GM18508 (cell line): ENCODE results near the gene ZDHHC7.

Experiments used
- ATAC-seq: cut with Tn5 transposase; IDR thresholded peaks from one replicate; pipeline ENCODE4 v1.9.1; 2021; ENCODE audit warnings: moderate number of reproducible peaks; ENCODE audit not compliant: insufficient read depth, unreplicated experiment

Gene ZDHHC7

DNA sequence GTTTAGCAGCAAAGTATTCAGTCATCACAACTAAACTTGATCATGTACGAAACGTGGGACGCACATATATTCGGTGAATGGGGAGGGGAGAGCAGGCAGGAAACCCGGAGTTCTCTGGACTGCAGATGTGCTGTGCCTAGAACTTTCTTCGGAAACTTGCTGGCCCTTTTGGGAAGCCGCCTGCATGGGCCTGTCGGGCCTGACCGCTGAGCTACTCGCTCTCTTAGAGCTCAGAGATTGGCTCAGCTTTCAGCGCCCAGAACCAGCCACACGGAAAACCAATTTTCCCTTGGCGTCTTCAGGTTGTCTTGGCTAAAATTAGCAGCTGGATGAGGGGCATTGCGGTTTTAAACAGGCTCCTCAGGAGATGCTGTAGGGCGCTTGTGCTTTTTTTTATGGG, 38.1 kb downstream of the ZDHHC7 start:
- ATAC-seq: no peak

DNA sequence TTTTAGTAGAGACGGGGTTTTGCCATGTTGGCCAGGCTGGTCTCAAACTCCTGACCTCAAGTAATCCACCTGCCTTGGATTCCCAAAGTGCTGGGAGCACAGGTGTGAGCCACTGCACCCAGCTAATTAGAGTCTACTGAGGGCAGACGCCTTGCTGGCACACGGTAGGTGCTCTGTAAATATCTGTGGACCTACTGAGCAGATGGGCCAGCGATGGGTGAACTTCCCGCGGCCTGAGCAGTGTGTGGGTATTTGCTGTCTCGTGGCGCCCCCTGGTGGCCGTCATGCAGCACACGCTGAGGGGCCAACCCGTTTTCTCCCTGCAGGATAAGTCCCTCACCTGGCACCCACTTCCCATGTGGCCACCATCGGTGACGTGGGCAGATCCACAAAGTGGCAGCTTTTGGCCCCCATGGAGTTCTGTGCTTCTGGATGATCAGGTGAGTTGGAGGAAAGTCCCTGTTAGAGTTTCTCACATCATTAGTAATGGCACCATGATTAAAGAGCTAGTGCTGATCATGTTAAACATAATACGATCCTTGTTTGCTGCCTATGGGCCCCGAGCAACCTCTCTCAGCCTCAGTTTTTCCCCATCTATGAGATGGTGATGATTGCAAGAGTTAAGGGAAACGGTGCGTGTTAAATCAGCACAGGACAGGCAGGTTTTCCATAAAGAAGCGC, 40.7 kb downstream of the ZDHHC7 start:
- no peak for ATAC-seq

DNA sequence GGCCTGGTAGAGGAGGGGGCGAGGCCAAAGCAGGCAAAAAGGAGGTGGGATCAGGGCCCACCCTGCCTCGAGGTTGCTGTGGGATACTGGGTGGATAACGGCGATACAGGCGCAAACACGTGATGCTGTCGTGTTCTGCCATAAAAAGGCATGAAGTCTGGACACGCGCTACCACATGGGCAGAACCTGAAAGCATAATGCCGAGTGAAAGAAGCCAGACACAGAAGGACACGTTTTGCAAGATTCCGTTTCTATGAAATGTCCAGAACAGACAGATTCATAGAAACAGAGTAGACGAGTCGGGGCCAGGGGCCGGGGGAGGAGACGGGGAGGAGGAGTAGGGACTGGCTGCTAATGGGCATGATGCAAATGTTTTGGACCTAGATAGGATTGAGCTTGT, 43.5 kb downstream of the ZDHHC7 start:
- no peak for ATAC-seq

DNA sequence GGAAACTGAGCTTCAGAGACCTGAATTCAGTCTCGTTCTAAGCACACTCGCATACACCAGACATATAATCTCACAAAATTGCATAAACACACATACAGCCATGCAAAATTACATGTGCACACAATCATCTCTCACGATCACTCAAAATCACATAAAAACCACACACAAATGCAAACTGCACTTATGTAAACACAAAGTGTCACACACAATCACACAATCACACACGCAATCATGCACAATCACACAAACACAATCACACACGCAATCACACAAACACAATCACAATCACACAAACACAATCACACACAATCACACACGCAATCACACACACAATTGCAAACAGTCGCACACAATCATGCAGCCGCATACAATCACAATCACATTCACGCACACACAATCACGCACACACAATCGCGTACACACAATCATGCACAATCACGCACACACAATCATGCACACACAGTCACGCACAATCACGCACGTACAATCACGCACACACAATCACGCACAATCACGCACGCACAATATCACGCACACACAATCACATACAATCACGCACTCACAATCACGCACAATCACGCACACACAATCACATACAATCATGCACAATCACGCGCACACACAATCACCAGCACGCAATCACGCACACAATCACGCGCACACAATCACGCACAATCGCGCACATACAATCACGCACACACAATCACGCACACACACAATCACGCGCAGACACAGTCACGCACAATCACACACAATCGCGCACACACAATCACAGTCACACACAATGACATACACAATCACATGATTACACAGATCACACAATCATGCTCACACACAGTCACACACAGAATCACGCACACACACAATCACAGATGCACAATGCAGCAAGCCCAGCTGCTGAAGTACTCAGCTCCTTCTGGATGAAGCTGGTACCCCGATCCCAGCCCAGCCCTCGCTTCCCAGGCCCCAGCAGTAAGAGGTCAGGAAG, 45.6 kb downstream of the ZDHHC7 start:
- no peak for ATAC-seq

DNA sequence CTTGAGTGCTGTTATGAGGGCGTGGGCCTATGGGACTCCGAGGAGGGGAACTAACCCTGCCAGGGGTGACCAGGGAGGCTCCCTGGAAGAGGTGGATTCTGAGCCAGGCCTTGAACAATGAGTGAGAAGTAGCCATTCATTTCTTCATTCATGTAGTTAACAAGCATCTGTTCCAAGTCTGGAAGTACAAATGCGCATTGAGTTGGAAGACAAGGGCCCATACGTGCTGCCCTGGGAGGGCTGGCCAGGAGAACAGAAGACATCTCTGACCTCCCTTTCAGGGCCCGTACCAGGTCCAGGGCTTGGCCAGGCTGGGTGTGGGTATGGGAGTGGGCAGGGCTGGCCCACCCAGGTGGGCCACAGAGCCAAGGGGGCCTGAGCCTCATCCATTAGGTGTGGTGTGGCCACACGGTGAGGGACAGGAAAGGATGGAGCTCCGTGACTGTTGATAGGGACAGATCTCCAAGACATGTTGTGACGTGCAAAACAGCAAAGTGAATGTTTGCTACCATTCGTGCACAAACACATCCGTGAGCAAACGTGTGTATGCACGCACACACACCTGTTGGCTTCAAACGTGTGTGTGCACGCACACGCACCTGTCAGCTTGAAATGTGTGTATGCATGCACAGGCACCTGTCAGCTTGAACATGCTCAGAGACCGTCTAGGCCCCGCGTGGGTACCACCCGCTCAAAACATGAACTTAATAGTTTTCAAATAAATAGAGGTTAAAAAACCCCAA, 46.8 kb downstream of the ZDHHC7 start:
- ATAC-seq: no peak

DNA sequence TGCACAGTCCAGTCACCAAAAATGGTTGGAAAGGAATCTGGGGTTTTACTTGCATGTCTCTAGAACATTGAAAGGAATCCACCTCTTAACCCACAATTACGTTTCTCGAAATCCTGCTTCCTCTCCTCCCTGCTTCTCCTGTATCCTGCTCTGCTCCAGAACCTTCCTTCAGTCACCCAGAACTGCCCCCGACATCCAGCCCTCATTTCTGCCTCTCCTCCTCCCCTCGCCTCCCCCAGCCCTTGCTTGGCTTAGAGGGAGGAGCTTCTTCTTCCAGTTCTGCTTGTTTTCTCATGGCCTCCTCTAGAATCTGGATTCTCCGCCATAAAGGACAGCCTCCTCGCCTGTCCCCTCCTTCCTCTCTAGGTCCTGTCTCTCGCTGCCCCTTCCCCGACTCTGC, 48.3 kb downstream of the ZDHHC7 start:
- ATAC-seq: no peak

DNA sequence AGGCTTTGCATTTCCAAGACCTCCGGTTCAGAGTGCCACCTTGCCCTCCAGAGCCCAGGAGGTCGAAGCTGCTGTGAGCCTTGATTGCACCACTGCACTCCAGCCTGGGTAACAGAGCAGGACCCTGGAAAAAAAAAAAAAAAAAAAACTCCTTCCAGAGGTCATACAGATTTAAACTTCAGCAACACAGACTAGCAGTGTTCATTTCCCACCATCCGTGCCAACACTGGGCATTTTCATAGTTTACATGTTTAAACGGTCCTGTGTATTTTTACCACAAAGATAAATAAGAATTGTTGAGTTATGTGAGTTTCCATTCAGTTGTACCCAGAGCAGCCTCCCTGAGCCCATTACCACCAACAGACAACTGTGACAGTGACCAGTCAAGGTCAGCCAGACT, 50.4 kb downstream of the ZDHHC7 start:
- ATAC-seq: no peak

DNA sequence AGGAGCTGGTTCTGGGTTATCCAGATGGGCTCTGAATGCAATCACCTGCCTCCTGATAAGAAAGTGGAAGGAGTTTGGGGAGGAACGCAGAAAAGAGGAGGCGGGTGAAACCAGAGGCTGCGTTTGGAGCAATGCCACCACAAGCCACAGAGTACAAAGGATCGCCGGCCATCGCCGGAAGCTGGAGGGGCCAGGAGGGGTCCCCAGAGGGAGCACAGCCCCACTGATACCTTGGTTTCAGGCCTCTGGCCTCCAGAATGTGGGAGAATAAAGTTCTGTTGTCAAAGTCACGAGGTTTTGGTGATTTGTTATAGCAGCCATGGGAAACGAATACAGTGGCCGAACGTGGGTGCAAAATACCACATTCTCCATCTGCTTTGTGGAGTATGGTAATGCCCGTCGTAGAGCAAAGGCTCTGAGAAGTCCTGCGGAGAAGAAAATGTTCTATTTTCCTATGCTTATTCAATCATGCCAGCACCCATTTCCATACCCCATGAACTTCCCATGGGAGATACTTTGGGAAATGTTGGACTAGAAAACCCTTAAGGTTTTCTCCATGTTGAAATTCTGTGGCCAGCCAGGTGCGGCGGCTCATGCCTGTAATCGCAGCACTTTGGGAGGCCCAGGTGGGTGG, 51.4 kb downstream of the ZDHHC7 start:
- no peak for ATAC-seq

DNA sequence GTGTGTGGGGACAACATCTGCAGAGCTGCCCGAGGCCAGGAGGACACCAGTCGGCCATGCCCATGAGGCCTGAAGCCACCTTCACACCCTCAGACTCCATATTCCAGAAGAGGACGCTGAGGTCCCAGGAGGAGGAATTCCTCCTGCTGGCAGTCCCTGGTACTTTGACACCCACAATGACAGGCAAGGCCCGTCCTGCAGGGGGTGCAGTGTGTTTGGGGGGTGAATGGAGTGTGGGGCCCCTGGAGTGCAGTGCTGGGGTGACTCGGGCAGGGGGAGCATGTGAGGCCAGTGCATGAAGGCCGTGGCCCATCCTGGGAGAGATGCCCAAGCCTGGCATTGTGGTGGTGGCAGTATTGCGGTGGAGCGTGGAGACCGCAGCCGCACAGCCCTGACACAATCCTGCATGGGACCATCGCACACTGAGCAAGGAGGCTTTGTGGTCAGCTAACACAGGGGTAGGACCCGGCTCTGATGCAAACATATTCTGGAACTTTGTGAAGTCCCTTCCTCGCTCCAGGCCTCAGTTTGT, 52.2 kb downstream of the ZDHHC7 start:
- ATAC-seq: no peak

DNA sequence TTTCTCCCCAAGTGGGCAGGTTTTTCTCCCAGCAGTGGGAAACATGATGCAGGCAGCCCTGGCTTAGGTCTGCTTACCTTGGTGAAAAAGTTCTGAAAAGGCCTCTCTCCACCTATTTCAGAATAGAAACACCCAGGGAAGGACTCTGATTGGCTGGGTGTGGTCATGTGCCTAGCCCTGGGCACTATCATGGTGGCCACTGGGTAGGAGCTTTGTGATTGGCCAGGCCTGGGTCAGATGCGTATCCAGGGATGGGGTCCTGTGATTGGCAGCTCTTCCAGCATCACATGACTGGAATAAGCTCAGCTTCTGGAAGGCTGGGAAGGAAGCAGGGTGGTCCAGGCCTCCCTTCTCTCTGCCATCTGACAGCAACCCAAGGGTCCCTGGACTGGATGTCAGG, 53.5 kb downstream of the ZDHHC7 start:
- ATAC-seq: no peak

DNA sequence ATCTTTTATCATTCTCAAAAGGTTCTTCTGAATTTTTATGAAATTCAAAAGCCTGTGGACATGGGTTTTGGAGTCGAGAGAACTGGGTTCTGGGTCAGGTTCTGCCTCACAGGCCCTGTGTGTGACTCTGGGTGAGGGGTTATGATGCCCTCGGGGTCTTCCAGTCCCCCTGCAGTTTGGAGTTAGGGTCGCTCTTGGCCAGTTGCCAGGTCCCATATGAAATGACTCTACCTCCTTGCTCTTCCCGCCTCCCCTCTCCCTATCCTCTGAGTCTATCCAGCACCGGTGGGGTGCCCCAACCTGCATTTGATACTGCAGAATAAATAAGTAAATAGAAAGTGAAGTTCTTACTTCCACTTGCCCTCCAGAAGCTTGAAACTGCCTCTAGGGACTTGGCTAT, 54.1 kb downstream of the ZDHHC7 start:
- ATAC-seq: no peak

DNA sequence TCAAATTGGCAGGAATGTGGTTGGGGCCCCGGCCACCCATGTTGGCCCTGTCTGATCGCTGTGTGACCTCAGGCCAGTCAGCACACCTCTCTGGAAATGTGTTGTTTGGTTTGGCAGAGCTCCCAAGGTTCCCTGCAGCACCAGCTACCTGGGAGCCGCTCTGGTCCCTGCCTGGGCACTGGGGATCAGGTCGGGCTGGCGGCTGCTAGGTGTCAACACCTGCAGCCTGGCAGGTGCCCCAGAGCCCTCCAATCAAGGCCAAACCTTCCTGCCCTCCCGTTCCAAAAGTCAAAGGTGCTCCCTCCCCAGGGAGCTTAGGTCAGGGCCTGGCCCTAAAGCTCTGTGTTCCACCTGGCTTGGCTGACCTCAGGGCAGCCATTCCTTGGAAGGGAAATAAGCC, 55.9 kb downstream of the ZDHHC7 start:
- no peak for ATAC-seq

DNA sequence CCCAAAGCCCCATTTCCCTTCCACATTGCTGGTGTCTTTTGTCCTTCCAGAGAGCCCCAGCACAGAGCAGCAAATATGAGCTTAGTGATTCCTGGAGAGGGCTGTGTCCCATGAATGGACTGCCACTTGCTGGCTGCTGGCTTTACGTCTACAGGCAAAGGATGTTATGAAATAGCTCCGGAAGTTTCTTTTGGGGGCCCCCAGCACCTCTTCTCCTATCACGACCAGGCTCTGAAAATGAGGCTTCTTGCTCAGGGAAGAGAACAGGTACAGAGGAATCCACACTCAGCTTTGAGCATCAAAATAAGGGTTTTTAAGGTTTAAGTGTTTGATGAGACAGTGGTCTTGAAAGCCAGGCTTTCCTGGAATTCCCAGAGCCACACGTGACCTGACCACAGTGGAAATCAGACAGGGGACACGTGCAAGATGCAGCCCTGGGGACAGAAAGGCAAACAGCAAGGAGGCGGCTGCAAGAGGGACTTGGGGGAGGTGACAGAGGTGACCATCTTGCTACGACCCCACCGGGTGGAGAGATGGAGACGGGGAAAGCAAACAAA, 58.1 kb downstream of the ZDHHC7 start:
- ATAC-seq: no peak

DNA sequence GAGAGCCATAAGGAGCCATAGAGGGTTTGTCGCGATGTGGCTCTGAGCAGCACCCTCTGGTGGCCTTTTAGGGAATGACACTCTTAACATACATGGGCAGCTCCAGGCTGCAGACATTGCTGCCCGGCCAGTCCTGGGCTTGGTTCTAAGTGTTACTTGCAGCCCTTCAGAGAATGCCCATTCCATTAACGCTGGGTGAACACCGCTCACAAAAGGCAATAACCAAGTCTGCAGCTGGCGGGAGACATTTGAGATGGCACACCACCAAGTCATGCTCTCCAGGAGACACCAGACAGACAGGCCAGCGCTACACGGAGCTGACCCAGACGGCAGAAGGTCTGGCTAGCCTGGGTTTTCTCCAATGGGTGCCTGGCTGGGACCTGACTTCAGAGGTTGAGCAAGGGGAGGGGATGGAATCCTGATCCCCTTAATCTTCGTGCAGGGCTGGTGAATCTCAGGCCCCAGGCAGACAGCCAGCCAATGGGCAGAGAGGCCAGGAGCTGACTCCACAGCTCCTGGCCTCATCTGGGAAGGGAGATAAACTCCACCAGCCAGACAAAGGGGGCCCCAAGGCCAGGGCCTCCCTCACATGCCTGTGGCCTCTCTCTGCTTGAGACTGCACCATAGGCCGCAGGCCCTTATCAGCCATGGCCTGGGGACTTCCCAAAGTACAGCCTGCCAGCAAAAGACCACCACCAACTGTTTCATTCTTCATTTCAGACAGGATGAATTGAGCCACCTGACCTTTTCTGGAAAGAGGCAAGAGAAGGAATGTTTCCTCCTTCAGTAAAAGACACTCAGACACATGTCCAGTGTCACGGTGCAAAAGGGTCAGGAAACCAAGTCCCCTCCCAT, 58.8 kb downstream of the ZDHHC7 start:
- no peak for ATAC-seq

DNA sequence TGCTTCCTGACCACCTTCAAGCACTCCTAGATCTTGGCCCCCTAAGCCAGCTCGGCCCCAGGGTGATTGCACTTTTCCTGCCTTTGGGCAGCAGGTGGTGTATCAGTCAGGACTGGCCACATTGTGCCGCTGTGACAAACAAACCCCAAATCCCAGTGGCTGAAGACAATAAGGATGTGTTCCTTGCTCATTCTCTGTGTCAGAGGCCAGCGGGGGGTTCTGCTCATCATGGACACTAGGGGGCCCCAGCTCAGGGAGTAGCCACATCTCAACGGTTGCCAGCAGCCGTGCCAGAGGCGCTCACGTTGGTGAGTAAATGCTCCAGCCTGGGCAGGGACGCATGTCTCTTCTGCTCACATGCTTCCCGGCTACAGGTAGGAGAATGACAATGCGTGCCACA, 60.4 kb downstream of the ZDHHC7 start:
- no peak for ATAC-seq

DNA sequence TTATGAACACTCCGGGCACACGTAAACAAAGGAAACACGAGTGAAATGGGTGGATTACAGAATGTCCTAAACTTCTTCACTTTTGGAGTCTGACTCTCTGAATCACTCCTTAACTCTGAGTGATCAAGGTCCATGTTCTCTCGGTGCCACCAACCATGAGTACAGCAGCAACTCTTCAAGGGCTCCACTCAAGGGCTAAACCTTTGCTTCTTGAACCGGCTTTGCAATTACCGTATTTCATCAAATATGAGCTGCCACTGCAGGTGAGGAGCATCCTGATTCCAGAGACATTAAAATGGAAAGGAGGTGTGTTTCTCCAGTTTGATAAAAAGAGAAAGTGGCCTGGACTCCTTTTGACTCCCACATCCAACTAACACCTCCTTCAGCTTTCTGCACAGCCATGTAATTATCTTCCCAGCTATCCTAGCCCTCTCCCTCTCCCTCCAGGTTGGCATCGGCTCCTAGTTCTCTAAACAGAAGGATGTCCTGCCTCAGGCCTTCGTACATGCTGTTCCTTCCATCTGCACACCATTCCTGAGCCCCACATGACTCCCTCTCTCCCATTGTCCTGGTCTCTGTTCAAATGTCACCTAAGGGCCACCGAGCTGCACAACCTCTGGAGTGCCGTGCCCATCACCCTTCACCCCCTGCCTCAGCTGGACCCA, 61.4 kb downstream of the ZDHHC7 start:
- ATAC-seq: no peak

DNA sequence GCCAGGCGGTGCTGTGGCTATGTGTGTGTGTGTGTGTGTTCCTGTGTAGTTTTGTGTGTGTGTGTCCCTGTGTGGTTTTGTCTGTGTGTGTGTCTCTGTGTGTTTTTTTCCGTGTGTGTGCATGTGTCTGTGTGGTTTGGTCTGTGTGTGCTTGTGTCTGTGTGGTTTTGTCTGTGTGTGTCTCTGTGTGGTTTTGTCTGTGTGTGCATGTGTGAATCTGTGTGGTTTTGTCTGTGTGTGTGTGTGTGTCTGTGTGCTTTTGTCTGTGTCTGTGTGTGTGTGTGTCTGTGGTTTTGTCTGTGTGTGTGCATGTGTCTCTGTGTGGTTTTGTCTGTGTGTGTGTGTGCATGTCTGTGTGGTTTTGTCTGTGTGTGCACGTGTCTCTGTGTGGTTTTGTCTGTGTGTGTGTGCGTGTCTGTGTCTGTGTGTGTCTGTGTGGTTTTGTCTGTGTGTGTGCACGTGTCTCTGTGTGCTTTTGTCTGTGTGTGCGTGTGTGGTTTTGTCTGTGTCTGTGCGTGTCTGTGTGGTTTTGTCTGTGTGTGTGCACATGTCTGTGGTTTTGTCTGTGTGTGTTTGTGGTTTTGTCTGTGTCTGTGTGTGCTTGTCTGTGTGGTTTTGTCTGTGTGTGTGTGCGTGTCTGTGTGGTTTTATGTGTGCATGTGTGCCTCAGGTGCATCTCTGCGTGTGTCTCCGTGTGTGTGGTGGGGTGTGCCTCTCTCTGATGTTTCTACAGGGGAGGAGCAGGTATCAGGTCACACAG, 62.3 kb downstream of the ZDHHC7 start:
- no peak for ATAC-seq
